Fibroblast of pulmonary artery (primary cell): ENCODE measurements around the gene ACAP2.
A peak's percentile ranks its signal among the peaks of the same experiment; 100 is the strongest.
"Not testable (repeated sequence)": the region's sequence is repeated elsewhere in the genome, so short reads cannot be mapped to it uniquely, and the experiment has no call there.

Source experiments
- DNase-seq: peaks from one replicate; pipeline ENCODE4 v3.0.0-alpha.2; 2010; ENCODE audit warnings: low read depth
- H3K4me3 ChIP-seq: replicated peaks from 2 replicates; pipeline ENCODE4 v1.5.1; 2011; ENCODE audit warnings: low read depth, mild to moderate bottlenecking, control low read depth, low read length, moderate library complexity
- CTCF ChIP-seq: IDR thresholded peaks from 2 replicates; pipeline ENCODE4 v1.5.1; 2011; ENCODE audit warnings: mild to moderate bottlenecking, control low read depth, low read length, inconsistent platforms; ENCODE audit errors: missing control alignments

Gene ACAP2

GRCh38 chr3:195388380-195388779 lies 54.4 kb downstream of the ACAP2 start:
- no peak overlapping the region for H3K4me3 ChIP-seq
- TF ChIP-seq CTCF: no peak
- DNase-seq: no peak

DNA sequence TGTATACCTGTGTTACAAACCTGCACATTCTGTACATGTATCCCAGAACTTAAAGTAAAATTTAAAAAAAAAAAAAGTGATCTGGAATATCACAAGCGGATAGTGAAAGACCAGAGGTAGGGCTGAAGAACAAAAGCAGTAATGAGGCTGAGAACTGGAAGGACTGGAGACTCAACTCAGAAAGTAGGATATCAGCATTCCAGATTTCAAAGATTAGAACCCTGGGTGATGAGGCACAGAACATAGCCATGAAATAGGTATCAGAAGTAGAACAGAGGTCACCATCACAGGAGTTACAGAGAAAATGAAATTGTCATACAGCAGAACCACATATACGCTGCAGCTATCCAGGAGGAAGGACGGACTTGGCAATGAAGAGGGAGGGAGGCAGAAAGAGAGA lies 56.1 kb downstream of the ACAP2 start:
- H3K4me3 ChIP-seq: no peak overlapping the region
- no peak for DNase-seq
- no peak for TF ChIP-seq CTCF

- DNase-seq: peak; percentile 72
- no peak overlapping the region for H3K4me3 ChIP-seq
These were observed 57.3 kb downstream of the ACAP2 start for GRCh38 chr3:195385526-195385925.

DNA sequence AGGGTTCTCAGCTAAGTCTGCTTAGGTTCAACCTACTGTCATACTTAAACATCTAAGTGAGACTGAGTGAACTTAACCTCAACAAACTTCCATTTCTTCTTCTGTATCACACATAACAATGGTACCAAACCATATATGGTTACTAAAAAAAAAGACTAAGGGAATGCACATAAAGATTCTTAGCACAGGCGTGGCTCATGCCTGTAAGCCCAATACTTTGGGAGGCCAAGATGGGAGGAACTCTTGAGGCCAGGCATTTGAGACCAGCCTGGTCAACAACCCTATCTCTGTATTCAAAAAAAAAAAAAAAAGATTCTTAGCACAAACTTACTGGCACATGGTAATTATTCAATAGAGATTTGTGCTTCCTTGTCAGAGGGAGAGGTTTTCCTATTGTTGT lies 57.9 kb downstream of the ACAP2 start:
- DNase-seq: peak; percentile 11
- no peak overlapping the region for H3K4me3 ChIP-seq
- no peak for TF ChIP-seq CTCF

More at GRCh38 chr3:195385526-195385925, 57.3 kb downstream of the ACAP2 start:
- TF ChIP-seq CTCF: no peak

- TF ChIP-seq CTCF: no peak
- DNase-seq: no peak
- H3K4me3 ChIP-seq: no peak overlapping the region
These were observed 70.6 kb downstream of the ACAP2 start for GRCh38 chr3:195372220-195372619.

DNA sequence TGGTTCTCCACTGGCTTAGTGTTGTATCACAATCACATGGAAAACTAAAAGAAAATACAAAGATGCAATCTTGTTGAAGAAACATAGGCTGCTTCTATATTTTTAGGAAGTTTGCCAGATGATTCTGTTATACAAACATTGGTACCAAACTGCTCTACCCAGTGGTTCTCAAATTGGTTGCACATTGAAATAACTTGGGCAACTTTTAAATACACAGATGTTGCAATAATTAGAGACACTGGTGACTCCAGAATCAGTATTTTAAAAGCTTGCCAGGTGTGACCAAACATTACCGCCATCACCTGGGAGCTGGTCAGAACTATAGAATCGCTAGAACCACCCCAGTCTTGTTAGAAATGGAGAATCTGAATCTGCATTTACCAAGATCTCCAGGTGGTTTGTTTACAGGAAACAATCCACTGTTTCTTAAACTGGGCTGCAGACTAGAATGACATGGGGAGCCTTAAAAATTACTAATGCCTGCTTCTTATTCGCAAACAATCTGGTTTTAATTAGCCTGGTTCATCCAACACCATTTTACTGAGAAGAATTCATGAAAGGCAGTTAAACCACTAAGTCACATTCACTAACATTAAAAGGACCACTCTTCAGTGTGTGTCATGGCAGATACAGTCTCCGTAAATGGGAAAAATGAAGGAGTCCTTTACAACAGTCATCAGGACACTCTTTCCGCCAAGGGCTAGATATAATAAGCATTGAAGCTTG lies 76.5 kb downstream of the ACAP2 start:
- no peak for DNase-seq
- TF ChIP-seq CTCF: no peak
- H3K4me3 ChIP-seq: no peak overlapping the region

DNA sequence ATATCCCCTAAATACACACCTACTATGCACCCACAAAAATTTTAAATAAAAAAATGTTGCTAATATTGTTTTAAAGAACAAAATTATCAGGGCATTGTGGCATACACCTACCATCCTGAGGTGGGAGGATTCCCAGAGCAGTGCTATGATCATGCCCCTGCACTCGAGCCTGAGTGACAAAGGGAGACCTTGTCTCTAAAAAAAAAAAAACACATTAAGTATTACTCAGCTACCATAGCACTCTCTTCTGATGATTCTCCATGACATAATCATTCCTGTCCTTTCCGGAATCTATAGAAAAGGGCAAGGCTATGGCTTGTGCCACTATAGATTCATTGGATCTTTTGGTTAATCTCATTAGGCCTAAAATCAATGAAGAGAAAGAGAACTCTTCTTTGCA lies 77.4 kb downstream of the ACAP2 start:
- no peak for TF ChIP-seq CTCF
- H3K4me3 ChIP-seq: no peak overlapping the region
- DNase-seq: no peak

DNA sequence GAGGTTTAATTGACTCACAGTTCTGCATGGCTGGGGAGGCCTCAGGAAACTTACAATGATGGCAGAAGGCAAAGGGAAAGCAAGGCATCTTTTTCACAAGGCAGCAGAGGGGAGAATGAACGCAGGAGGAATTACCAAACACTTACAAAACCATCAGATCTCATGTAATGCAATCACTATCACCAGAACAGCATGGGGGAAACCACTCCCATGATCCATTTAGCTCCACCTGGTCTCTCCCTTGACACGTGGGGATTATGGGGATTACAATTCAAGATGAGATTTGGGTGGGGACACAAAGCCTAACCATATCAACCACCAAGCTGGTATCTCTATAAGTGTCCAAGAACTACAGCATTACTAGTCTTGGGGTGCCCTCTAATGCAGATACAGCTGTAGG lies 85.0 kb downstream of the ACAP2 start:
- not testable (repeated sequence) for H3K4me3 ChIP-seq, DNase-seq
